ENCODE data around the gene GPC1. TPM values are rescaled to one million over a fixed set of nuclear protein-coding genes. Genes with fewer than 3 reads are reported as not detected.

GPC1 gene
- polyA plus RNA-seq, 1 of the 3 experiments (the other 2 are of a cell fraction): 65.5 TPM

DNA sequence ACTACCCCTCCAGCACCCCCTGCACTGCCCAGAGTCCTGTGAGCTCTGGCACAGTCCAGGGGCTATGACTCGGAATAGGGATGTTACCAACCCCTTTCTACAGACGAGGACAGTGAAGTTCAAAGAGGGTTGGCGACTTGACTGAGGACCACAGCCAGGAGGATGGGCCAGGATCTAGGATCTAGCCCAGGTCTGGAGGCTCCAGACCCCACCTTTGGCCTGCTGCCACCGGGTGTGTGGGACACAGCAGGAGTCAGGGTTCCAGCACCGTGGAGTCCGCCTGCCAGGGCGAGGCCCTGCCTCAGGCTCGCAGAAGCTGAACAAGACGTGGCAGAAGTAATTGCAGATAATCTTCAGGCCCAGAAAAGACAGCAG is 37.9 kb upstream of the GPC1 start (continued):
- TF ChIP-seq, protein P1, sequence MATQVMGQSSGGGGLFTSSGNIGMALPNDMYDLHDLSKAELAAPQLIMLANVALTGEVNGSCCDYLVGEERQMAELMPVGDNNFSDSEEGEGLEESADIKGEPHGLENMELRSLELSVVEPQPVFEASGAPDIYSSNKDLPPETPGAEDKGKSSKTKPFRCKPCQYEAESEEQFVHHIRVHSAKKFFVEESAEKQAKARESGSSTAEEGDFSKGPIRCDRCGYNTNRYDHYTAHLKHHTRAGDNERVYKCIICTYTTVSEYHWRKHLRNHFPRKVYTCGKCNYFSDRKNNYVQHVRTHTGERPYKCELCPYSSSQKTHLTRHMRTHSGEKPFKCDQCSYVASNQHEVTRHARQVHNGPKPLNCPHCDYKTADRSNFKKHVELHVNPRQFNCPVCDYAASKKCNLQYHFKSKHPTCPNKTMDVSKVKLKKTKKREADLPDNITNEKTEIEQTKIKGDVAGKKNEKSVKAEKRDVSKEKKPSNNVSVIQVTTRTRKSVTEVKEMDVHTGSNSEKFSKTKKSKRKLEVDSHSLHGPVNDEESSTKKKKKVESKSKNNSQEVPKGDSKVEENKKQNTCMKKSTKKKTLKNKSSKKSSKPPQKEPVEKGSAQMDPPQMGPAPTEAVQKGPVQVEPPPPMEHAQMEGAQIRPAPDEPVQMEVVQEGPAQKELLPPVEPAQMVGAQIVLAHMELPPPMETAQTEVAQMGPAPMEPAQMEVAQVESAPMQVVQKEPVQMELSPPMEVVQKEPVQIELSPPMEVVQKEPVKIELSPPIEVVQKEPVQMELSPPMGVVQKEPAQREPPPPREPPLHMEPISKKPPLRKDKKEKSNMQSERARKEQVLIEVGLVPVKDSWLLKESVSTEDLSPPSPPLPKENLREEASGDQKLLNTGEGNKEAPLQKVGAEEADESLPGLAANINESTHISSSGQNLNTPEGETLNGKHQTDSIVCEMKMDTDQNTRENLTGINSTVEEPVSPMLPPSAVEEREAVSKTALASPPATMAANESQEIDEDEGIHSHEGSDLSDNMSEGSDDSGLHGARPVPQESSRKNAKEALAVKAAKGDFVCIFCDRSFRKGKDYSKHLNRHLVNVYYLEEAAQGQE (IDR thresholded peaks at IDR 0.05; ENCODE audit: low read depth, low read length): no peak
- TF ChIP-seq, protein P2, sequence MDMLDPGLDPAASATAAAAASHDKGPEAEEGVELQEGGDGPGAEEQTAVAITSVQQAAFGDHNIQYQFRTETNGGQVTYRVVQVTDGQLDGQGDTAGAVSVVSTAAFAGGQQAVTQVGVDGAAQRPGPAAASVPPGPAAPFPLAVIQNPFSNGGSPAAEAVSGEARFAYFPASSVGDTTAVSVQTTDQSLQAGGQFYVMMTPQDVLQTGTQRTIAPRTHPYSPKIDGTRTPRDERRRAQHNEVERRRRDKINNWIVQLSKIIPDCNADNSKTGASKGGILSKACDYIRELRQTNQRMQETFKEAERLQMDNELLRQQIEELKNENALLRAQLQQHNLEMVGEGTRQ (IDR thresholded peaks at IDR 0.05; ENCODE audit: borderline replicate concordance, low read depth, low read length): no peak
- TF ChIP-seq, protein P3, sequence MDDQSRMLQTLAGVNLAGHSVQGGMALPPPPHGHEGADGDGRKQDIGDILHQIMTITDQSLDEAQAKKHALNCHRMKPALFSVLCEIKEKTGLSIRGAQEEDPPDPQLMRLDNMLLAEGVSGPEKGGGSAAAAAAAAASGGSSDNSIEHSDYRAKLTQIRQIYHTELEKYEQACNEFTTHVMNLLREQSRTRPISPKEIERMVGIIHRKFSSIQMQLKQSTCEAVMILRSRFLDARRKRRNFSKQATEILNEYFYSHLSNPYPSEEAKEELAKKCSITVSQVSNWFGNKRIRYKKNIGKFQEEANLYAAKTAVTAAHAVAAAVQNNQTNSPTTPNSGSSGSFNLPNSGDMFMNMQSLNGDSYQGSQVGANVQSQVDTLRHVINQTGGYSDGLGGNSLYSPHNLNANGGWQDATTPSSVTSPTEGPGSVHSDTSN (IDR thresholded peaks at IDR 0.05): no peak
- TF ChIP-seq FOXM1 (IDR thresholded peaks at IDR 0.05; ENCODE audit: low read depth): no peak
- TF ChIP-seq, protein P4, sequence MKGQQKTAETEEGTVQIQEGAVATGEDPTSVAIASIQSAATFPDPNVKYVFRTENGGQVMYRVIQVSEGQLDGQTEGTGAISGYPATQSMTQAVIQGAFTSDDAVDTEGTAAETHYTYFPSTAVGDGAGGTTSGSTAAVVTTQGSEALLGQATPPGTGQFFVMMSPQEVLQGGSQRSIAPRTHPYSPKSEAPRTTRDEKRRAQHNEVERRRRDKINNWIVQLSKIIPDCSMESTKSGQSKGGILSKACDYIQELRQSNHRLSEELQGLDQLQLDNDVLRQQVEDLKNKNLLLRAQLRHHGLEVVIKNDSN (IDR thresholded peaks at IDR 0.05; ENCODE audit: borderline replicate concordance, low read depth): no peak
- no peak for TF ChIP-seq GABPA (IDR thresholded peaks at IDR 0.05; ENCODE audit: low read depth)

DNA sequence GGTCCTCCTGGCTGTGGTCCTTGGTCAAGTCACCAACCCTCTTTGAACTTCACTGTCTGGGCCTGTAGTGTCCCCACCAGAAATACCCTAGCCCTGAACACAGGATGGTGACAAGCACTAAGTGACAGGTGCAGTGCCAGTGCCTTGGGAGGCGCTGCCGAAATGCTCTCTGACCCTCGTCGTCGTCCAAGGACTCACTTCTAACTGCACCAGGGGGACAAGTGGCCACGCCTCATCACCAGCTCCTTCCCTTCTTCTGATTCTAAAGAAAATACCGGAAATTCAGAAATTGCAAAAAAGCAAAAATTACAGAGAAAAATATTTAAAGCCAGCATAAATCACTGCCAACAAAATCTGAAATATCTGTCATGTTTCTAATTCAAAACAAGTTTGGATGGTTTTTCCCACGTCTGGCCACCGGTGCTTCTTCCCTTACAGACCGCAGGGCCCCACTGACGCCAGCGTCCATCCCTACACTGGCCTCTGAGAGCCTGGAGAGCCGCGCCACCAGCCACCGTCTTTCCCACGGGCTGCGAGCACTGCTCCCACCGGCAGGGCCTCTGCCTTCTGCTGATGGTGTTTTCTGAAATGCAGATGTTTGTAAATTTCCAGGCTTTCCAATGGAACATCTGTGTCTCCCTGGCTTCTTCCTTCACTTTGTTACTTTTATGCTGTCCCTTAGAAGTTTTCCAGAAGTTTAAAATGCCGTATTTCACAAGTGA is 37.4 kb upstream of the GPC1 start:
- no peaks in the 10 kb centered on the region for H3K79me2 ChIP-seq (ENCODE audit: insufficient read depth)
- ChIA-PET CTCF (interaction anchor here (1.4 kb wide), 1 partner anchor 21 kb away, joined by 3 read pairs; no protein-coding TSS in a partner anchor), POLR2A (no interaction called here)
- H3F3A ChIP-seq (replicated peaks; ENCODE audit: insufficient read depth): no peaks in the 10 kb centered on the region
- no peak for TF ChIP-seq RXRA (IDR thresholded peaks at IDR 0.05; ENCODE audit: borderline replicate concordance, low read depth)
- TF ChIP-seq NFIC (IDR thresholded peaks at IDR 0.05; ENCODE audit: borderline replicate concordance): no peak
- TF ChIP-seq, protein P5, sequence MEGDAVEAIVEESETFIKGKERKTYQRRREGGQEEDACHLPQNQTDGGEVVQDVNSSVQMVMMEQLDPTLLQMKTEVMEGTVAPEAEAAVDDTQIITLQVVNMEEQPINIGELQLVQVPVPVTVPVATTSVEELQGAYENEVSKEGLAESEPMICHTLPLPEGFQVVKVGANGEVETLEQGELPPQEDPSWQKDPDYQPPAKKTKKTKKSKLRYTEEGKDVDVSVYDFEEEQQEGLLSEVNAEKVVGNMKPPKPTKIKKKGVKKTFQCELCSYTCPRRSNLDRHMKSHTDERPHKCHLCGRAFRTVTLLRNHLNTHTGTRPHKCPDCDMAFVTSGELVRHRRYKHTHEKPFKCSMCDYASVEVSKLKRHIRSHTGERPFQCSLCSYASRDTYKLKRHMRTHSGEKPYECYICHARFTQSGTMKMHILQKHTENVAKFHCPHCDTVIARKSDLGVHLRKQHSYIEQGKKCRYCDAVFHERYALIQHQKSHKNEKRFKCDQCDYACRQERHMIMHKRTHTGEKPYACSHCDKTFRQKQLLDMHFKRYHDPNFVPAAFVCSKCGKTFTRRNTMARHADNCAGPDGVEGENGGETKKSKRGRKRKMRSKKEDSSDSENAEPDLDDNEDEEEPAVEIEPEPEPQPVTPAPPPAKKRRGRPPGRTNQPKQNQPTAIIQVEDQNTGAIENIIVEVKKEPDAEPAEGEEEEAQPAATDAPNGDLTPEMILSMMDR (IDR thresholded peaks at IDR 0.05): no peak
- no peak for TF ChIP-seq GATA2 (CRISPR knock-in tag; IDR thresholded peaks at IDR 0.05)
- no peak for TF ChIP-seq NRF1 (IDR thresholded peaks at IDR 0.05; ENCODE audit: low read depth, low read length)
- TF ChIP-seq FOSL2 (IDR thresholded peaks at IDR 0.05; ENCODE audit: borderline replicate concordance, low read depth): no peak
- no peak for TF ChIP-seq TEAD4 (IDR thresholded peaks at IDR 0.05; ENCODE audit: borderline replicate concordance, insufficient read depth)
- TF ChIP-seq ELF1 (IDR thresholded peaks at IDR 0.05): no peak
- H3K4me2 ChIP-seq: no peak overlapping the region
- H3K9me3 ChIP-seq: no peaks in the 10 kb centered on the region
- no peak overlapping the region for H2AFZ ChIP-seq (ENCODE audit: low read depth)
- no peaks in the 10 kb centered on the region for H3K36me3 ChIP-seq (replicated peaks in 1 of 2; ENCODE audit: control insufficient read depth in 1 of 2, insufficient read depth in 2 of 2, low read length in 1 of 2)
- no peaks in the 10 kb centered on the region for H4K20me1 ChIP-seq (ENCODE audit: insufficient read depth)
- H3K9ac ChIP-seq: no peak overlapping the region
- H3K4me3 ChIP-seq (ENCODE audit: low read depth in 2 of 2, low read length in 1 of 2): no peak overlapping the region
- H3K9me2 ChIP-seq: no peaks in the 10 kb centered on the region
- 76% methylated on average over 19 of the region's 19 CpGs for WGBS (ENCODE audit: low lambda C conversion rate)
- H3K27me3 ChIP-seq (ENCODE audit: insufficient read depth): no peaks in the 10 kb centered on the region
- H3K27ac ChIP-seq (ENCODE audit: low read depth in 2 of 2, low read length in 1 of 2): no peak overlapping the region
- peaks cover 0 to 7% of the 10 kb centered on the region in 2 experiments; a peak in 1 of 4 replicates for H3K4me1 ChIP-seq (ENCODE audit: control insufficient read depth in 1 of 2, insufficient read depth in 2 of 2, low read depth in 1 of 2, low read length in 1 of 2)
- DNase-seq: no peak

Measured in SK-N-SH (cell line).